Measurements from ENCODE around the gene ALX4.

ALX4 gene

DNA sequence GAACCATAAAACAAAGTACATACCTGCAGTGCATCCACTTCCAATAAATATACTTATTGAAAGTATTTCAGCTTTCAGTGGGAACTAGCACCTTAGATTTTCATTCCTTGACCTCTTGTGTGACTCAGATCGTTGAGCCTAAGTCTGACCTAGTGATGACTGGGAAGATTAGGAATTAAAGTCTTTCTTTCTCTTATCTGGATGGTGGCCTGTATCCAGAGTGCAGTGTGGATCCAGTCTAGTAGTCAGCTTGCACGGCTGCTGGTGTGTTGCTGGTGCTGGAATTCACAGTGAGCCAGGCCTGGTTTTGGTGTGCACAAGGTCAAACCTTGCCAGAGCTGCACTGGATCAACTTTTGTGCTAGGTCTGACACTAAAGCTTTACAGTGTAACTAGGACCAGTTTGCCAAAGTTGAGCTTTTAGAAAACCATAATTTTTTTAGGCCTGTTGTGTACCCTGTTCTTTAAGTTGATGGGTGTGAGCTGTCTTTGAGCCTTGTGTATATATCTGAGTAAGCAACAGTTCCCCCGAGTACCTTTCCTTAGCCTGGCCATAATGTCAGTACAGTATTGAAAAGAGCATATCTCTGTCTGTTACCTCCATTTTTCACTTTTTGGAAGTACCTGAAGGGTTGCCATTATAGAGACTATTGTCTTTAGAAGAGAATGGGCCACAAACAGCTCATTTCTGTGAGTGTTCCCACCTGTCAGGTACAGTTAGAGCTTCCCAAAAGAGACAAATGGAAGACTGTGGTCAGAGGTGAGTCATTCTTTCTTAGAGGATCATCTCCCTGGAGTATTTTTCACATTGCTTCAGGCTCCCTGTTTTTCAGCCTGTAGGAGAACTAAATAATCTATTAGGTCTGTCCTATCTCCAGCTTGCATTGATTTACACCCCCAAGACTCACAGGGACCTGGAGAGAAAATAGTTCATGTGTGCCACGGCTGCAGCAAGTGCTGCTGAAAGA lies 89.8 kb downstream of the ALX4 start:
- H4K5ac ChIP-seq (ENCODE audit: low read length), result no peak overlapping the region
- H4K8ac ChIP-seq (ENCODE audit: low read depth, low read length), result no peak overlapping the region
- no peak overlapping the region for H3K4me2 ChIP-seq (ENCODE audit: low read length)
- no peak overlapping the region for H3K18ac ChIP-seq (ENCODE audit: low read length)
- DNase-seq, result no peak
- no peak overlapping the region for H2BK15ac ChIP-seq (replicated peaks; ENCODE audit: low read depth)
- H3K36me3 ChIP-seq (ENCODE audit: control insufficient read depth, insufficient read depth, low read length), result no peaks in the 10 kb centered on the region
- no peak overlapping the region for H3K56ac ChIP-seq (ENCODE audit: low read length)
- H3K23ac ChIP-seq (ENCODE audit: low read length), result no peak overlapping the region
- H3K4me1 ChIP-seq (ENCODE audit: control insufficient read depth, low read depth, low read length), result no peaks in the 10 kb centered on the region
- H2BK120ac ChIP-seq (ENCODE audit: low read depth, low read length), result no peak overlapping the region
- no peak overlapping the region for H2BK5ac ChIP-seq (ENCODE audit: low read length)
- H3K4me3 ChIP-seq (ENCODE audit: low read length), result no peak overlapping the region
- no peak overlapping the region for H3K4ac ChIP-seq (ENCODE audit: low read depth, low read length)
- no peaks in the 10 kb centered on the region for H3K79me2 ChIP-seq (ENCODE audit: control insufficient read depth, insufficient read depth, low read length)
- no CpG with 5 or more reads among the region's 4 CpGs for WGBS (ENCODE audit: extremely low coverage, insufficient coverage, low lambda C conversion rate)
- no peaks in the 10 kb centered on the region for H3K79me1 ChIP-seq (ENCODE audit: low read length)
- no peak overlapping the region for H2AK5ac ChIP-seq (ENCODE audit: low read length)
- H3K27ac ChIP-seq (ENCODE audit: low read depth, low read length), result no peak overlapping the region
- no peak overlapping the region for H3K9ac ChIP-seq (ENCODE audit: low read length)
- H3K27me3 ChIP-seq (ENCODE audit: insufficient read depth, low read length, poor library complexity), result no peaks in the 10 kb centered on the region

DNA sequence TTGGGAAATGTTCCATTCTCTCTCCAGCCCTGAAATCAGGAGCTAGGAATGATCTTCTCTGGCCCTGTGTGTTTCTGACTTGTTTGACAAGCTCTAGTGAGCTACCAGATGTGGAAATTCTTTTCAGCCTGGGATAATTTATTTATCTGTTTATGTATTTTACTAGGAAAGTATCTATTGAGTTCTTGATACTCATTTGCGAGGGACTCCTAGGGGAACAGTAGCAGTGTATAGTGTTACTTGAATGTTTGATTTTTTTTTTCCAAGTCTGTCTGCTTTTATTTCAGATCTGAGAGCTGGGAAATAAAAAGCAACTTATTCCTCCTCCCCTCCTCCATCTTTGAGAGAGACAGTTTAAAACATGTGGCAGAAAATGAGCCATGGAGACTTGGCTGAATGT lies 92.5 kb downstream of the ALX4 start:
- Histone ChIP-seq H3K79me1 (ENCODE audit: low read length) (no peaks in the 10 kb centered on the region), H3K4me2 (ENCODE audit: low read length) (no peak overlapping the region), H3K56ac (ENCODE audit: low read length) (no peak overlapping the region), H4K8ac (ENCODE audit: low read depth, low read length) (no peak overlapping the region), H3K36me3 (ENCODE audit: control insufficient read depth, insufficient read depth, low read length) (no peaks in the 10 kb centered on the region), H3K23ac (ENCODE audit: low read length) (no peak overlapping the region), H3K79me2 (ENCODE audit: control insufficient read depth, insufficient read depth, low read length) (no peaks in the 10 kb centered on the region), H2AK5ac (ENCODE audit: low read length) (no peak overlapping the region), H3K4ac (ENCODE audit: low read depth, low read length) (no peak overlapping the region), H3K27ac (ENCODE audit: low read depth, low read length) (no peak overlapping the region), H2BK15ac (replicated peaks; ENCODE audit: low read depth) (no peak overlapping the region), H2BK5ac (ENCODE audit: low read length) (no peak overlapping the region), H3K4me3 (ENCODE audit: low read length) (no peak overlapping the region), H3K9ac (ENCODE audit: low read length) (no peak overlapping the region), H2BK120ac (ENCODE audit: low read depth, low read length) (no peak overlapping the region), H3K4me1 (ENCODE audit: control insufficient read depth, low read depth, low read length) (no peaks in the 10 kb centered on the region), H3K27me3 (ENCODE audit: insufficient read depth, low read length, poor library complexity) (no peaks in the 10 kb centered on the region), H4K5ac (ENCODE audit: low read length) (no peak overlapping the region), H3K18ac (ENCODE audit: low read length) (no peak overlapping the region)
- WGBS (ENCODE audit: extremely low coverage, insufficient coverage, low lambda C conversion rate), result no CpG with 5 or more reads among the region's 1 CpG
- DNase-seq, result no peak

DNA sequence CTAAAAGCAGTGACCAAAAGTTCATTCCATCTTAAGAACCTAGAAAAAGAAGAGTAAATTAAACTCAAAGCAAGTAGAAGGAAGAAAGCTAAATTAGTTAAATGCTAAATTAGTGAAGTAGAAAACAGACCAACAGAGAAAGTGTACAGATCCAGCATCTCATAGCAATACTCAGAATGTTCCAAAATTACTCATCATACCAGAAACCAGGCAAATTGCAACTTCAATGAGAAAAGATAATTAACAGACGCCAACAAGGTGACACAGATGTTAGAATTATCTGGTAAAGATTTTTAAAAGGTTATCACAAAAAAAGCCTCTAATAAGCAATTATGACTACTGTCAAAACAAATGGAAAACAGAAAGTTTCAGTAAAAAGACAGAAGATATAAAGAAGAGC lies 96.8 kb downstream of the ALX4 start:
- H2BK120ac ChIP-seq (ENCODE audit: low read depth, low read length), result no peak overlapping the region
- no CpG with 5 or more reads among the region's 1 CpG for WGBS (ENCODE audit: extremely low coverage, insufficient coverage, low lambda C conversion rate)
- no peak overlapping the region for H3K4ac ChIP-seq (ENCODE audit: low read depth, low read length)
- H3K79me2 ChIP-seq (ENCODE audit: control insufficient read depth, insufficient read depth, low read length), result no peaks in the 10 kb centered on the region
- no peak overlapping the region for H4K8ac ChIP-seq (ENCODE audit: low read depth, low read length)
- no peak overlapping the region for H3K27ac ChIP-seq (ENCODE audit: low read depth, low read length)
- H3K27me3 ChIP-seq (ENCODE audit: insufficient read depth, low read length, poor library complexity), result no peaks in the 10 kb centered on the region
- H3K23ac ChIP-seq (ENCODE audit: low read length), result no peak overlapping the region
- H2BK15ac ChIP-seq (replicated peaks; ENCODE audit: low read depth), result no peak overlapping the region
- H3K4me1 ChIP-seq (ENCODE audit: control insufficient read depth, low read depth, low read length), result no peaks in the 10 kb centered on the region
- no peak overlapping the region for H2AK5ac ChIP-seq (ENCODE audit: low read length)
- H2BK5ac ChIP-seq (ENCODE audit: low read length), result no peak overlapping the region
- no peaks in the 10 kb centered on the region for H3K36me3 ChIP-seq (ENCODE audit: control insufficient read depth, insufficient read depth, low read length)
- H3K56ac ChIP-seq (ENCODE audit: low read length), result no peak overlapping the region
- H4K5ac ChIP-seq (ENCODE audit: low read length), result no peak overlapping the region
- no peak overlapping the region for H3K18ac ChIP-seq (ENCODE audit: low read length)
- H3K79me1 ChIP-seq (ENCODE audit: low read length), result no peaks in the 10 kb centered on the region
- no peak overlapping the region for H3K4me3 ChIP-seq (ENCODE audit: low read length)
- H3K9ac ChIP-seq (ENCODE audit: low read length), result no peak overlapping the region
- no peak for DNase-seq
- no peak overlapping the region for H3K4me2 ChIP-seq (ENCODE audit: low read length)

DNA sequence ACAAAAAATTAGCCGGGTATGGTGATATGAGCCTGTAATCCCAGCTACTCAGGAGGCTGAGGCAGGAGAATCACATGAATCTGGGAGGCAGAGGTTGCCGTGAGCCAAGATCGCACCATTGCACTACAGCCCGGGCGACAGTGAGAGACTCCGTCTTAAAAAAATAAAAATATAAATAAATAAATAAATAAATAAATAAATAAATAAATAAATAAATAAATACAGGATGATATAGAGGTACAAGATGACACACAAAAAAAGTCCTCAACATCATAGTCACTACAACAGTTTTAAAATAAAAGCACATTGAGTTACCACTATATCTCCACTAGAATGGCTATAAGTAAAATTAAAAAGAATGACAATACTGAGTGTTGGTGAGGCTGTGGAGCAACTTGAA lies 97.8 kb downstream of the ALX4 start:
- no CpG with 5 or more reads among the region's 6 CpGs for WGBS (ENCODE audit: extremely low coverage, insufficient coverage, low lambda C conversion rate)
- H2BK5ac ChIP-seq (ENCODE audit: low read length), result no peak overlapping the region

More for the DNA sequence above, 97.8 kb downstream of the ALX4 start:
- H3K4ac ChIP-seq (ENCODE audit: low read depth, low read length), result no peak overlapping the region
- H3K79me2 ChIP-seq (ENCODE audit: control insufficient read depth, insufficient read depth, low read length), result no peaks in the 10 kb centered on the region
- no peak overlapping the region for H3K18ac ChIP-seq (ENCODE audit: low read length)
- H3K27ac ChIP-seq (ENCODE audit: low read depth, low read length), result no peak overlapping the region
- H3K36me3 ChIP-seq (ENCODE audit: control insufficient read depth, insufficient read depth, low read length), result no peaks in the 10 kb centered on the region
- no peak overlapping the region for H2BK120ac ChIP-seq (ENCODE audit: low read depth, low read length)
- DNase-seq, result no peak
- no peaks in the 10 kb centered on the region for H3K79me1 ChIP-seq (ENCODE audit: low read length)
- no peak overlapping the region for H3K4me3 ChIP-seq (ENCODE audit: low read length)
- no peak overlapping the region for H4K5ac ChIP-seq (ENCODE audit: low read length)
- H4K8ac ChIP-seq (ENCODE audit: low read depth, low read length), result no peak overlapping the region
- H3K4me1 ChIP-seq (ENCODE audit: control insufficient read depth, low read depth, low read length), result no peaks in the 10 kb centered on the region
- no peak overlapping the region for H3K56ac ChIP-seq (ENCODE audit: low read length)
- H3K4me2 ChIP-seq (ENCODE audit: low read length), result no peak overlapping the region
- no peak overlapping the region for H2BK15ac ChIP-seq (replicated peaks; ENCODE audit: low read depth)
- no peak overlapping the region for H2AK5ac ChIP-seq (ENCODE audit: low read length)
- no peaks in the 10 kb centered on the region for H3K27me3 ChIP-seq (ENCODE audit: insufficient read depth, low read length, poor library complexity)
- no peak overlapping the region for H3K9ac ChIP-seq (ENCODE audit: low read length)
- H3K23ac ChIP-seq (ENCODE audit: low read length), result no peak overlapping the region
